HG02884 (cell line): Measurements from ENCODE around the gene SPTLC2.
"Not testable (repeated sequence)": the region's sequence is repeated elsewhere in the genome, so short reads cannot be mapped to it uniquely, and the experiment has no call there.

Experiments
- ATAC-seq: cut with Tn5 transposase; IDR thresholded peaks from one replicate; pipeline ENCODE4 v1.9.1; 2021; ENCODE audit warnings: mild to moderate bottlenecking, moderate library complexity; ENCODE audit not compliant: unreplicated experiment

The SPTLC2 gene

DNA sequence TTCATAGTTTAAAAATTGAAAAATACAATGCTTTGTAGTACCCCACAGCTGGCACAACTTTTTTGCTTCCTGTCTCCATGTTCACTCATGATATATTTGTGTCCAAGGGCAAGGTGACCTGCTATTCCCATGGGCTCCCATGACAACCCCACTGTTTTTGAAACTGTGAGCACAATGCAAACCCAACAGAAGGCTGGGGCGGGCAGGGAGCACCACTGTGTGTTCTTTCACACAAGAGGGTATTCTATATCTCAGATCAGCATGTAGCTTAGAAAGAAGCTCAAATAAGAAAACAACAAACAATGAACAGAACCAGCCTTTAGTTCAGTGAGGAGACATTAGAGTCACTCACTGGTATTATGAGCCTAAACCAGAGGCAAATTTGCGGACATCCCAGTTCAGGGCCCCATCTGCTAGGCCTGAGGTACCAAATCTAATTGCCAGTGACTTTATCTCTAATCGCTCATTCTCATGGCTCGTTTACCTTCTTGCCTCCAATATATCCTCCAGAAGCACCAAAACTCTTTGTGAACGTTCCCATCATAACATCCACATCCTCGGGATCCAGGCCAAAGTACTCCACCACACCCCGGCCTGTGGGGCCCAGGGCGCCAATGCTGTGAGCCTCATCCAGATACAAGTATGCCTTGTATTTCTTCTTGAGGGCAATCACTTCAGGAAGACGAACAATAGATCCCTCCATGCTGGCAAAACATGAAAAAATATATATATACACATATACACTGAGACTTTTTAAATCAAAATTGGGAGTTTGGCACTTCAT lies 61.4 kb downstream of the SPTLC2 start:
- no peak for ATAC-seq

DNA sequence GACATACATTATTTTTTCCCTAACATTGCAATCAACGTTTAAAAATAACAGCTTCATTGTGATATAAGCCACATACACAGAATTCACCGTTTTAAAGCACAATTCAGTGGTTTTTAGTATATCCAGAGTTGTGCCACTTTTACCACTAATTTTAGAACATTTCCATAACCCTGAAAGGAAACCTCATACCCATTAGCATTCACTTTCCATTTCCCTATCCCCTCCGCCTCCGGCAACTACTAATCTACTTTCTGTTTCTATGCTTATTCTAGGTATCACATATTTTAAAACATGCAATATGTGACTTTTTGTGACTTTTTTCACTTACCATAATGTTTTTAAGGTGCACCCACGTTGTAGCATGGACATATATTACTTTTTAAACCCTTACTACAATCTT lies 62.2 kb downstream of the SPTLC2 start:
- ATAC-seq, result peak; percentile 65

DNA sequence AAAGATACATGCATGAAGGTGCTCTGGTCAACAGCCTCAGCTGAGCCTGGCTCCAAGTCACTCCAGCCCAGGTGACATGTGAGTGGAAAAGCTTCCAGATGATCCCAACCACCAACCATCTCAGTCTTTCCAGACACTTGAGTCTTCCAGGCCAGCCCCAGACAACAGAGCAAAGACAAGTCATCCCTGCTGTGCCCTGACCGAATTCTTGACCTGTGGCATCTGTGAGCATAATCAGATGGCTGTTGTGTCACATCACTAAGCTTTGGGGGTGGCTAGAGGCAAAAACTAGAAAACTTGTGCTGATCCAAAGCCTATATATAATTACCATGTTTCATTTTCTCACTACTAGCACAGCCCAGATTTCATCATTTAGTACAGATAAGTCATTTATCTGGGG lies 67.0 kb downstream of the SPTLC2 start:
- ATAC-seq, result no peak

DNA sequence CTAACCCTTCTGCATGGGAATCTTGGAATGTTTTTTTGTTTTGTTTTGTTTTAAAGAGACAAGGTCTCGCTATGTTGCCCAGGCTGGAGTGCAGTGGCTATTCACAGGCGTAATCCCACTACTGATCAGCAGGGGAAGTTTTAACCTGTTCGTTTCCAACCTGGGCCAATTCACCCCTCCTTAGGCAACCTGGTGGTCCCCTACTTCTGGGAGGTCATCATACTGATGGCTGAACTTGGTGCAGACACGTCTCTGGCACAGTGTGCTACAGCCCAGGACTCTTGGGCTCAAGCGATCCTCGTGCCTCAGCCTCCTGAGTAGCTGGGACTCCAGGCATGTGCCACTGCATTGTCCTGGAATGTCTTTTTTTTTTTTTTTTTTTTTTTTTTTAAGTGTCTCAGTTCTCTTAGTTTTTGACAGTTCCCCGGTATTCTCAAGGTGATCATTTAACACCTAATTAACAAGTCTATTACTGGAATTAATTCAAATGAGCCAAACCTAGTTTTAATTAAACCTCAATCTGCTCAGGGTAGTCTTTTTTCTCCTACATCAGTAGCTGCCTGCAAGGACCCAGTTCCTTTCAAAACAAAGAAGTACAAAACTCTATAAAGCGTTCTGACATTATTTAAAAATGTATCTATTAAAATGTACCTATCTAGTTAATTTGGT lies 68.8 kb downstream of the SPTLC2 start:
- no peak for ATAC-seq

DNA sequence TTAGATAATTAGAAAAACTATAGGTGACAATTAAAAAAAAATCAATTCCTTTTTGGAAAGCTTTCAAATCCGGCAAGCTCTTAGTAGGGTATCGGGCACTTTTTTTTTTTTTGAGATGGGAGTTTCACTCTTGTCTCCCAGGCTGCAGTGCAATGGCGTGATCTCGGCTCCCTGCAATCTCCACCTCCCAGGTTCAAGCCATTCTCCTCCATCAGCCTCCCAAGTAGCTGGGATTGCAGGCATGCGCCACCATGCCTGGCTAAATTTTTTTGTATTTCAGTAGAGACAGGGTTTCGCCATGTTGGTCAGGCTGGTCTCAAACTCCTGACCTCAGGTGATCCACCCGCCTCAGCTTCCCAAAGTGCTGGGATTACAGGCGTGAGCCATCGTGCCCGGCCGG lies 71.3 kb downstream of the SPTLC2 start:
- ATAC-seq, result not testable (repeated sequence)

DNA sequence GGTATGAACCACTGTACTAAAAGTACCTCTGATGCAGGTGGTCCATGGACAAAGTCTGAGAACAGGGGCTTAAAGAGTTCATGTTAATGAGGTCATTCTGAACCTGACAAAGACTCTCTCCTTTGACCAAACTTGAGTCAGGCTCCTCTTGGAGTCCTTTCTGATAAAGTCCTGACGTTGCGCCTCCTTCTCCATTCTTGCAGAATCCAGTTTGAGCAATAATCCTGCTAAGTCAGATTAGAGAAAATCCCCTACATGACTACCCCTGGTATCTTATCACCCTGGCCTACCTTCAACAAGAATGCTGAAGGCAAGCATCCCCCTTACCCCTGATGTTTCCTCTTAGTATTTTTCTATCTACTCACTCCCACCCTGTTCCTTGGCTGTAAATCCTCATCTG lies 71.9 kb downstream of the SPTLC2 start:
- no peak for ATAC-seq

DNA sequence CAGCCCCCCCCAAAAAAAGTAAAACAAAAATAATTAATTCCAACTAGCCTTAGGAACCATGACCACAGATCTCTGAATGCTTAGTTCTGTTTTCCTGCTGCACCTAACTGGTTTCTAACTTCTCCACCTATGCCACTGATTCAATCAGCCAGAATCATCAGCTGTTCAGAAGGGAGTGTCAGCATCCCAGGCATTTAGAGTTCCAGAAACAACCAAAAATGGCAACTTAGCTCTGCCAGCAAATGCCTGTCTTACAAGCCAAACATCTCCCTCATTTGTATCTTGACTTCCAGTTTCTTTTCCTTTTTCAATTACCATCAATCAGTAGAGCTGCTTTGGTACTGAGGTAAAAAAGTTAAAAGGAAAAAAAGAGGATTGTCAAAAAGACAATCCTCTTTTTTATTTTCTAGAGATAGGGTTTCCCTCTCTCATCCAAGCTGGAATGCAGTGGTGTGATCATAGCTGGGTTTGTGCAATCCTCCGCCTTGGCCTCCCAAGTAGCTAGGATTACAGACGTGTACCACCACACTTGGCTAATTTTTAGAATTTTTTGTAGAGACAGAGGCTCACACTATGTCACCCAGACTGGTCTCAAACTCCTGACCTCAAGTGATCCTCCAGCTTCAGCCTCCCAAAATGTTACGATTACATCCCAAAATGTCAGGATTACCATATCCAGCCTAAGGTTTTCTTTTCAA lies 72.7 kb downstream of the SPTLC2 start:
- ATAC-seq, result no peak

DNA sequence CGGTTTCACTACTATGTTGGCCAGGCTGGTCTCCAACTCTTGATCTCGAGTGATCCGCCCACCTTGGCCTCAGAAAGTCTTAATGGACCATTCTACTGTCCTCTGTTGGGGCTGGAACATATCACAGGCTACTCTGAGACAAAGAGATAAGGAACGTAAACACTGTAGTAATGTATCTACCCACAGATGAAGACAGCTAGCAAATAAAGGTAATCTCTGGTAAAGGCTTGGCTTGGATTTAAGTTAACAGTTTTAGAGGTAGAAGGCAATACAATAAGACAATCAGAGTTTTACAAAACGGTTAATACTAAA lies 73.2 kb downstream of the SPTLC2 start:
- ATAC-seq, result no peak

DNA sequence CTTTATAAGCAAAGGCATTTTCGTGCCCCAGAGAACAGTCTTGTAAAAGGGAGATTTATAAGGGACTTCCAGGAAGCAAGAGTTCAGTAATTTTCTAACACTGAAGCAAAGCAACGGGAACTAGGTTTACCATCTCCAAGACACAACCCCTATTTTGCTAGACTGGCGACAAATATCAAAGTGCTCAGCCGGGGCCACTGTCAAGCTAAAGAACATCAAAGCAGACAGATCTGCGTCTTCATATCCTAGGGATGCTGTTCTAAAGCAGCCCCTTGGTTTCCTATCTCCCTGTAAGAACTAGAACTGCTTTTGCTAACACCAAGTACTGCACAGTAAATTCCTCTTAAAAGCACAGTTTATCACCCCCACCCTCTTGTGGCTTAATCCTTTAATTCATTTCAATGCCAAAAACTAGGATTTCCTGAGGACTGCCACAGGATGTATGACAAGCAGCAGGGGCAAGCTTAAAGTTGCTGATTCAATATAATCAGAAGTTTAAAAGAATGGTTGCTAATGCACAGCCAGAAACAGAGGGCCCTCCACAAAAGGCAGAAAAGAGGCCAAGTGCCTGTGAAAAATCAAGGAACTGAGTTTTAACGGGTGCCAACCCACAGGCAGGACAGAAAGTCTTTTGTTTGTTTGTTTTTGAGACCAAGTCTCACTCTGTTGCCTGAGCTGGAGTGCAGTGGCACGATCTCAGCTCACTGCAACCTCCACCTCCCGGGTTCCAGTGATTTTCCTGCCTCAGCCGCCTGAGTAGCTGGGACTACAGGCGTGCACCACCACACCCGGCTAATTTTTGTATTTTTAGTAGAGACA lies 73.8 kb downstream of the SPTLC2 start:
- no peak for ATAC-seq

DNA sequence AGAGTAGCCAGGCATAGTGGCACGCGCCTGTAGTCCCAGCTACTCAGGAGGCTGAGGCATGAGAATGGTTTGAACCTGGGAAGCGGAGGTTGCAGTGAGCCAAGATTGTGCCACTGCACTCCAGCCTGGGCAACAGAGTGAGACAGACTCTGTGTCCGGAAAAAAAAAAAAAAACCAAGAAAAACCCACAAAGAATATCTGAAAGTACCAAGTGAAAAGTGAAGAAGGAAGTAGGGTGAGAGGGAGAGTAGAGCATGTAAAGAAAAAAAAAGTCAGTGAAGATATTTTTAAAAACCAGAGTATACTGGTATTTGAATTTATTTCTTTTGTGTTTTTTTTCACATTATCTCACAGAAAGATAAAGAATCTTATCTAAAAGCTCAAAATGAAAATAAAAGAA lies 74.5 kb downstream of the SPTLC2 start:
- ATAC-seq, result peak; percentile 61

DNA sequence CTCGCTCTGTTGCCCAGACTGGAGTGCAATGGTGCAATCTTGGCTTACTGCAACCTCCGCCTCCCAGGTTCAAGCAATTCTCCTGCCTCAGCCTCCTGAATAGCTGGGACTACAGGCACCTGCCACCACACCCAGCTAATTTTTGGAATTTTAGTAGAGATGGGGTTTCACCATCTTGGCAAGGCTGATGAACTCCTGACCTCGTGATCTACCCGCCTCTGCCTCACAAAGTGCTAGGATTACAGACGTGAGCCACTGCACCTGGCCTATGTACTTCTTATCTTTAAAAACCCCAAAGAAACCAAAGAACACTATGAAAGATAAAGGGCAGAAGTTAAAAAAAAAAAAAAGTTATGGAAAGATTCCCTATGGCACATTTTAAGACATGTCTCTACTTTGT lies 79.5 kb downstream of the SPTLC2 start:
- ATAC-seq, result not testable (repeated sequence)

DNA sequence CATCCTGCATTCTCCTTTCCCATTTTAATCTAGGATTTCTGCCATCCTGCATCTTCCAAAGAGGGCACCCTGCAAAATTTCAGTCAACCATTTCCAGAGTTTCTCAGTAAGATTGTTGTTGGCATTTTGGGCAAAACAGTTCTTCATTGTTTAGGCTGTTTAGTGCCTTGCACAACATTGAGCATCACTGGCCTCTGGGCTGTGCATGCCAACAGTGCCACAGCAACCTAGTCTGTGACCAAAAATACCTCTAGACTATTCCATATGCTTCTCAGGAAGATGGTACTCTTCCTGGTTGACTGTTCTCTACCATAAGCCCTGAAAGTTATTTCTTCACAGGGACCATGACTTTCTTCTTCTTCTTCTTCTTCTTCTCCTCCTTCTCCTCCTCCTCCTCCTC lies 85.4 kb downstream of the SPTLC2 start:
- ATAC-seq, result no peak

DNA sequence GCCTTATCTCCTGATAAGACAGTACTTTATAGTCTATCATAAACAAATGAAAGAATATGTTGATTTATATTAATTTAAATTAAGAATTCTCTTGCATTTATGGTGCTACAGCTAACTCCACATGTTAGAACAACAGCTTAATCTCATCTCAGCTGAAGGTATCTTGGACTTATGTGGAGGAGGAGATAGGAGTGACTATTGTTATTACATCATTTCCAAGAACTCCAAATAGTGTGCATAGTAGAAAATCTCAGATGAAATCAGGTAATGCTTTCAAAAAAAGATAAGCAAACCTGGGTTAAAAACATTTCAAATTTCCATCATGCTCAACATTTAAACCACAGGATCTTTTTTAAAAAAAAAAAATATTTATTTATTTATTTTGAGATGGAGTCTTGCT lies 86.5 kb downstream of the SPTLC2 start:
- no peak for ATAC-seq

DNA sequence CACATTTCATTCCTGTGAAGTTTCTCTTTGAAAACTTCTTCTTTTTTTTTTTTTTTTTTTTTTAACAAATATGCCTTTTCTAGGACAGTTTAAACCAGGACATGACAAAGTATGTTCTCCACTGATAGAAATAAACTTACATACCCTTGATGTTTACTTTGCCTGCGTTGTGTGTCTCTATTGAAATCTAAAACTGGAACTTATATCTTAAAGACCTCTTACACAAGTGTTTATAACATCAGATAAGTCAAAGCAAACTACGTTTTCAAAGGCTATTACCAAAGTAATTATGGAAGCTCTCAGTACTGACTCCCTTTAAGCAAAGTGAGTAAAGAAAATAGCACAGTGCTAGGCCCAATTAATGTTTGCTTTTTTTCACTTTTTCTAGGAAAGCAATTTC lies 87.2 kb downstream of the SPTLC2 start:
- no peak for ATAC-seq

DNA sequence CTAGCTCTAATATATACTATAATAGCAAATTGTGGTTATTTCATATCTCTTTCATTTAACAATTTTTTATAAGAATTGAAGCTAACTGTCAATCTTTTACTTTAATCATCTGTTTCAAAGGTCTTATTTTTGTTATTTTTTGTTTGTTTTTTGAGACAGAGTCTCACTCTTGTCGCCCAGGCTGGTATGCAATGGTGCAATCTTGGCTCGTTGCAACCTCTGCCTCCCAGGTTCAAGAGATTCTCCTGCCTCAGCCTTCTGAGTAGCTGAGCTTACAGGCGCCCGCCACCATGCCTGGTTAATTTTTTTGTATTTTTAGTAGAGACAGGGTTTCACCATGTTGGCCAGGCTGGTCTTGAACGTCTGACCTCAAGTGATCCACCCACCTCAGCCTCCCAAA lies 87.7 kb downstream of the SPTLC2 start:
- not testable (repeated sequence) for ATAC-seq

DNA sequence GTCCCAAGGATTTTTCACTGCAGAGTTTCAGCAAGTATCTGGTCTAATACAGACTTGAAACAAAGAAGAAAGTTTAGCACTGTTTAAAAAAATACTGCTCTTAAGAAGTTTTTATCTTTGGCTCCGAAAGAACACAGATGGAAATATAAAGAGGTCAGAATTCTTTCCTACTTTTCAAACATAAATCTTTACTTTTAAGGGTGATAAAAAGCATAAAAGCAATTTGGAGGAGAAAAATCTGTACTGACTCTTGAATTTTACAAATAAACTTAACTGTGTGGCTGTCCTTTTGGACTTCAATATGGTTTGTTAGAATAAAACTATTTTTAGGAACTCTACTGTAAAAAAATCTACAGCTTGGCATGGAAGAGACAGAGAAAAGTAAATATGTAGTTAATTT lies 90.2 kb downstream of the SPTLC2 start:
- ATAC-seq, result no peak

DNA sequence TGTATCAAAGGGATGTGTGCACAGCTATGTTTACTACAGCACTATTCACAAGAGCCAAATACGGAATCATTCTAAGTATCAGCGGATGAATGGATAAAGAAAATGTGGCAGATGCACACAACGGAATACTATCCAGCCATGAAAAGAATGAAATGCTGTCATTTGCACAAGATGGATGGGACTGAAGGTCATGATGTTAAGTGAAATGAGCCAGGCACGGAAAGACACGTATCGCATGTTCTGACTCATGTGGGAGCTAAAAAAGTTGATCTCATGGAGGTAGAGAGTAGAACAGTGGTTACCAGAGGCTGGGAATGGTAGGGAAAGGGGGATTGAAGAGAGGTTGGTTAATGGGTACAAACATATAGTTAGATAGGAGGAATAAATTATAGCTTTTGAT lies 91.9 kb downstream of the SPTLC2 start:
- no peak for ATAC-seq

DNA sequence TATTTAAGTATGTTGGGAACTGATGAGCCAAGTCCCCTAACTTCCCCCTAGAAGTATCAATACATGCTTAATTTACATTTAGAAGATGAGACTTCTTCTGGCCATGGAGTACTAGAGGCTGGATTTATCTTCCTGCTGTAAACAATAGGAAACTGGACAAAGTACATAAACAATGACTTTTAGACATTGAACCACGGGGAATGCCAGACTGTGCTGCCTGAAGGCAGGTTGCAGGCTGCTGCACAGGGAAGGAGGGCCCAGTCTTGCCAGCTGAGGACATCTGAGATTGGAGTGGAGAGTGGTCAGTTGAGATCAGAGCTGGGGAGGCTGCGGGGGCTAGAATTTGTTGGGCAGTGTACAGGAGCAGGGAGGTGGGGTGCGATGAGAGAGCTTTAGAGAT lies 93.3 kb downstream of the SPTLC2 start:
- no peak for ATAC-seq

DNA sequence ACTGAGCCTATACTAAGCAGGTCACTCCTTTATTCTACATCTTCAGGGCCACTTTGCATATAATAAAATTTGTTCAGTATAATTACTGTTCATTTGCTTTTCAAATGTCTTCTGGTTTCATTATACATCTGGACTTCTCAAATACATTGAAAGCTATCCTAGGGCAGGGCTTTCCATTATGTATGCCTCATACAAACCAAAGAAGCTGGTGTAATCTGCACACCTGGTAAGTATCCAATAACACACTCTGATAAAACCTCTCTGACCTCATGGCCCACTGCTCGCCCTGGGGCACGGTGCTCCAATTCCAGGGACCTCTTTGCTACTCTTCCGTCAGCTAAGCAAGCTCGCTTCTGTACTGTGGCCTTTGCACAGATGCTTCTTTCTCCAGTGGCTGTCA lies 95.9 kb downstream of the SPTLC2 start:
- ATAC-seq, result no peak

DNA sequence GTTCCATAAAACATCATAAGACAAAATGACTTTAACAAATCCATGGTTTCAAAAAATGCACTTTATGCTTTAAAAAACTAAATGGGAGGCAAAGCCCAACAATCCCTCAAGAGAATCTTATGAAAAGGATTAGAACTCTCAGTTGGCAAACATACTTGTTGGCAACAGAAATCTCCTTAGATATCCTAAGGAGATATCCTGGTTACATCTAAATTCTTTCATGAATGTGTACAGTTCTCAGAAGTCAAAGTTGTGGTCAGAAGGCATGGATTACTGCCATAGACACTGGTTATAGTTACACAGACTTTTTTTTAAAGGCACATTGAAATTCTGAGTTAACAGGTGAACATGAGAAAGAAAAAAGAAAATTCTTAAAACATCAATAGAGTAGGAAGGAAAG lies 100.3 kb downstream of the SPTLC2 start:
- ATAC-seq, result no peak

DNA sequence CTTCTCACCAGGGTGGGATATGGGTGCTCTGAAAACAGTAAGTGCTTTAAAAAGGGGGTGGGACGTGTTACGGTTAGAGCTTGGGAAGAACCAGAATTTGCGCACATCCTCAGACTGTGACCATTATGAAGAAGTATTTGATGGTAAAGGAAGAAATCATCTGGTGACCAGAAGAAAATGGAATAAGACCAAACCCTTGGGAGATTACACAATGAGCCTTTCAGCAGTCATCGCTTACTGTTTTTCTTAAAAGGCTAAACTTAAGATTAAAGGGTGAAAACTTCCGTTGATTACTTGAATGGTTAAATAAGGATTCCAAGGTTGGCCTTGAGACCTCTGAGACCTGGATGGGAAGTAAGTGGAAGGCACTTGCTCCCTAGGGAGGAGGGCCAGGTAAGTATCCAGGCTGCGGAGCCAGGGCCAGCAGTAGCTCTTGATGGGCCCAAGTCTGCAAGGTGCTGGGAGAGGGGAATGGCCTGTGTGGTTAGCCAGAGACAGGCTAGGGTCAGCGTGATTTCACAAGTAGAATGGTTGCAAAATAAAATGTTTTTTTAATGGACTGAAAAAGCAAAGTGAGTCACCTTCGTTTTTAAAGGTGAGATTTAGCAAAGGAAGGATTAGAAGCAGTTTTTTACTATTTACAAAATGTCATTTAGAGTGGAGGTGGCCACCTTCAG lies 104.8 kb downstream of the SPTLC2 start:
- no peak for ATAC-seq
